NCI-H82 treated with DMSO at 0.1 percent for 48 hours (cell line): Measurements from ENCODE around the gene TMED8.
"Not testable (repeated sequence)": the region's sequence is repeated elsewhere in the genome, so short reads cannot be mapped to it uniquely, and the experiment has no call there.

Source experiments
- DNase-seq: peaks from one replicate; lab custom pipeline; 2025; ENCODE audit not compliant: unreplicated experiment; lab: John Stamatoyannopoulos, UW

The TMED8 gene

GRCh38 chr14:77376771-77377501 is at the start of gene TMED8, which contains the start of gene SAMD15:
Gene TMED8, minus strand, starts transcription at chr14:77377094. Its CDS starts 41 bp downstream, at chr14:77377053.
Gene SAMD15, plus strand, starts transcription at chr14:77377379. Its CDS starts 40 bp downstream, at chr14:77377419.
- peak; percentile 69 for DNase-seq

GRCh38 chr14:77426396-77426795 is 49.5 kb upstream of the TMED8 start:
- DNase-seq = no peak

- no peak for DNase-seq
Observed at GRCh38 chr14:77424862-77425261, 48.0 kb upstream of the TMED8 start.

- DNase-seq = no peak
Observed at GRCh38 chr14:77423423-77423822, 46.5 kb upstream of the TMED8 start, which contains the start of gene NOXRED1. Gene NOXRED1, minus strand, starts transcription at chr14:77423523. Its CDS starts 634 bp downstream, at chr14:77422889.

GRCh38 chr14:77421201-77421600 is 44.3 kb upstream of the TMED8 start:
- DNase-seq = no peak

GRCh38 chr14:77416836-77417235 is 39.9 kb upstream of the TMED8 start:
- DNase-seq = no peak

GRCh38 chr14:77416098-77416497 is 39.2 kb upstream of the TMED8 start:
- DNase-seq = not testable (repeated sequence)

- DNase-seq = not testable (repeated sequence)
Observed at GRCh38 chr14:77415403-77416030, 38.6 kb upstream of the TMED8 start.

GRCh38 chr14:77409131-77409533 is 32.2 kb upstream of the TMED8 start:
- no peak for DNase-seq

GRCh38 chr14:77407158-77407557 is 30.3 kb upstream of the TMED8 start:
- DNase-seq = no peak

GRCh38 chr14:77406718-77407117 is 29.8 kb upstream of the TMED8 start:
- DNase-seq = no peak

- no peak for DNase-seq
Observed at GRCh38 chr14:77406086-77406485, 29.2 kb upstream of the TMED8 start.

GRCh38 chr14:77403768-77404167 is 26.9 kb upstream of the TMED8 start:
- no peak for DNase-seq

- DNase-seq = no peak
Observed at GRCh38 chr14:77400216-77400615, 23.3 kb upstream of the TMED8 start.

GRCh38 chr14:77390188-77390587 is 13.3 kb upstream of the TMED8 start:
- no peak for DNase-seq

- DNase-seq = no peak
Observed at GRCh38 chr14:77378701-77379100, 1.8 kb upstream of the TMED8 start.

- no peak for DNase-seq
Observed at GRCh38 chr14:77377502-77377844, 579 bp upstream of the TMED8 start.

- no peak for DNase-seq
Observed at GRCh38 chr14:77375973-77376770, 722 bp downstream of the TMED8 start.

- no peak for DNase-seq
Observed at GRCh38 chr14:77375164-77375950, 1.5 kb downstream of the TMED8 start.

- DNase-seq = peak; percentile 28
Observed at GRCh38 chr14:77372304-77372841, 4.5 kb downstream of the TMED8 start.

- no peak for DNase-seq
Observed at GRCh38 chr14:77369285-77369684, 7.6 kb downstream of the TMED8 start.
